H1 (cell line): ENCODE results near the gene MSH2. TPM values are rescaled to one million over a fixed set of nuclear protein-coding genes. Genes with fewer than 3 reads are reported as not detected.

Experiments
- CTCF ChIA-PET: fragments of 300-600 bp; sonication (Branson Sonifier 250); formaldehyde crosslinking; loops from one replicate; lab custom pipeline; 2021; ENCODE audit not compliant: partially characterized antibody; lab: Charles Lee
- POLR2A ChIA-PET: fragments of 300-600 bp; sonication (Branson Sonifier 250); formaldehyde crosslinking; loops from one replicate; lab custom pipeline; 2021; ENCODE audit warnings: inconsistent platforms; ENCODE audit not compliant: partially characterized antibody; lab: Charles Lee
- DNase-seq, 2 experiments: peaks; one replicate each; pipeline versions ENCODE4 v3.0.0 to v3.0.0-alpha.2; 2010 to 2022; ENCODE audit warnings: low spot score in 2 of 2, low read depth in 1 of 2, mixed read lengths in 1 of 2
- FAIRE-seq: peaks from 2 replicates; lab custom pipeline; 2011; peaks lifted over from hg19 to GRCh38; lab: Jason Lieb, UNC
- H2AFZ ChIP-seq: 2 replicates; pipeline ENCODE4 v1.8.1; 2012; ENCODE audit warnings: low read length, inconsistent platforms
- H2AK5ac ChIP-seq: 2 replicates; pipeline ENCODE4 v1.6.1; 2013; ENCODE audit warnings: low read depth, low read length
- H2BK120ac ChIP-seq: replicated peaks from 2 replicates; pipeline ENCODE3; 2013; ENCODE audit warnings: low read depth, low read length, inconsistent platforms
- H2BK12ac ChIP-seq: 2 replicates; pipeline ENCODE4 v1.6.1; 2013; ENCODE audit warnings: low read depth, low read length
- H2BK15ac ChIP-seq: 2 replicates; pipeline ENCODE4 v1.6.1; 2013; ENCODE audit warnings: low read length
- H2BK20ac ChIP-seq: 2 replicates; pipeline ENCODE4 v1.6.1; 2013; ENCODE audit warnings: low read length
- H2BK5ac ChIP-seq: 2 replicates; pipeline ENCODE4 v1.6.1; 2013; ENCODE audit warnings: low read depth, low read length
- H3K14ac ChIP-seq: 2 replicates; pipeline ENCODE4 v1.6.1; 2013; ENCODE audit warnings: inconsistent platforms; ENCODE audit not compliant: insufficient read length
- H3K18ac ChIP-seq: 2 replicates; pipeline ENCODE4 v1.6.1; 2013; ENCODE audit warnings: low read length; ENCODE audit errors: extremely low read depth
- H3K23ac ChIP-seq: 2 replicates; pipeline ENCODE4 v1.6.1; 2013; ENCODE audit warnings: inconsistent platforms; ENCODE audit not compliant: insufficient read length
- H3K23me2 ChIP-seq: 2 replicates; pipeline ENCODE4 v1.6.1; 2013; ENCODE audit warnings: low read depth, low read length
- H3K27ac ChIP-seq: 2 replicates; pipeline ENCODE4 v1.6.1; 2011; ENCODE audit warnings: low read depth, low read length, inconsistent platforms
- H3K27me3 ChIP-seq, 4 experiments: replicated peaks in 1 of 4; 1 replicate in 1 of 4; 2 replicates in 3 of 4; pipeline versions ENCODE4 v1.6.1 to v1.8.1; 2011 to 2013; ENCODE audit warnings: low read length in 3 of 4, mild to moderate bottlenecking in 3 of 4, inconsistent platforms in 2 of 4, mixed read lengths in 2 of 4, moderate library complexity in 1 of 4; ENCODE audit not compliant: control insufficient read depth in 3 of 4, insufficient read depth in 3 of 4; ENCODE audit errors: extremely low read depth in 1 of 4
- H3K36me3 ChIP-seq, 4 experiments: 2 replicates each; pipeline versions ENCODE4 v1.6.1 to v1.8.1; 2011 to 2013; ENCODE audit warnings: mild to moderate bottlenecking in 4 of 4, low read length in 3 of 4, moderate library complexity in 2 of 4, control low read depth in 1 of 4, inconsistent platforms in 1 of 4; ENCODE audit not compliant: insufficient read depth in 4 of 4, control insufficient read depth in 2 of 4
- H3K4ac ChIP-seq: replicated peaks from 2 replicates; pipeline ENCODE3; 2013; ENCODE audit warnings: low read length, low read depth, mixed read lengths, inconsistent platforms; ENCODE audit not compliant: insufficient read length
- H3K4me1 ChIP-seq, 4 experiments: replicated peaks in 1 of 4; 1 replicate in 1 of 4; 2 replicates in 3 of 4; pipeline versions ENCODE4 v1.6.1 to v1.8.1; 2011 to 2013; ENCODE audit warnings: low read length in 3 of 4, inconsistent platforms in 2 of 4, mixed read lengths in 1 of 4; ENCODE audit not compliant: insufficient read depth in 4 of 4, control insufficient read depth in 3 of 4
- H3K4me2 ChIP-seq, 2 experiments: 2 replicates each; pipeline versions ENCODE4 v1.6.1 to v1.8.1; 2011 to 2013; ENCODE audit warnings: low read depth in 2 of 2, low read length in 2 of 2, control low read depth in 1 of 2, inconsistent platforms in 1 of 2, mild to moderate bottlenecking in 1 of 2; ENCODE audit not compliant: insufficient read depth in 1 of 2
- H3K4me3 ChIP-seq, 4 experiments: fragments of 200-600, 300-600 bp in 1 of 4; sonication (generic), shearing (Covaris generic), sonication (Bioruptor Twin) in 1 of 4; 2 replicates each; pipeline versions ENCODE4 v1.5.1 to v1.8.1; 2011 to 2016; ENCODE audit warnings: low read length in 4 of 4, low read depth in 3 of 4, control low read depth in 2 of 4, inconsistent platforms in 2 of 4, mild to moderate bottlenecking in 2 of 4, mixed read lengths in 1 of 4, moderate library complexity in 1 of 4; ENCODE audit not compliant: insufficient read depth in 2 of 4; ENCODE audit errors: extremely low read depth in 1 of 4
- H3K56ac ChIP-seq: replicated peaks from 2 replicates; pipeline ENCODE3; 2013; ENCODE audit warnings: low read depth, mild to moderate bottlenecking, mixed read lengths, low read length, inconsistent platforms; ENCODE audit not compliant: insufficient read length
- H3K79me1 ChIP-seq: 2 replicates; pipeline ENCODE4 v1.6.1; 2013; ENCODE audit warnings: low read depth, low read length, control low read depth
- H3K79me2 ChIP-seq, 2 experiments: 2 replicates each; pipeline versions ENCODE4 v1.6.1 to v1.8.1; 2012 to 2013; ENCODE audit warnings: low read length in 2 of 2, mild to moderate bottlenecking in 2 of 2, inconsistent platforms in 1 of 2; ENCODE audit not compliant: insufficient read depth in 2 of 2, control insufficient read depth in 1 of 2
- H3K9ac ChIP-seq, 4 experiments: replicated peaks in 1 of 4; 1 replicate in 1 of 4; 2 replicates in 3 of 4; pipeline versions ENCODE4 v1.6.1 to v1.8.1; 2011 to 2013; ENCODE audit warnings: low read depth in 3 of 4, low read length in 3 of 4, control low read depth in 2 of 4, mild to moderate bottlenecking in 2 of 4, moderate library complexity in 2 of 4, inconsistent platforms in 1 of 4; ENCODE audit errors: extremely low read depth in 1 of 4
- H3K9me3 ChIP-seq, 2 experiments: 2 replicates each; pipeline versions ENCODE4 v1.6.1 to v1.8.1; 2012 to 2013; ENCODE audit warnings: mild to moderate bottlenecking in 2 of 2, moderate library complexity in 2 of 2, control low read depth in 1 of 2, inconsistent platforms in 1 of 2, low read depth in 1 of 2, low read length in 1 of 2, mixed read lengths in 1 of 2; ENCODE audit not compliant: insufficient read depth in 2 of 2
- H4K20me1 ChIP-seq, 2 experiments: replicated peaks in 1 of 2; 2 replicates each; pipeline versions ENCODE3 to v1.8.1; 2011 to 2013; ENCODE audit warnings: inconsistent platforms in 2 of 2, low read length in 2 of 2, mild to moderate bottlenecking in 1 of 2; ENCODE audit not compliant: insufficient read depth in 2 of 2, control insufficient read depth in 1 of 2
- H4K5ac ChIP-seq: 2 replicates; pipeline ENCODE4 v1.6.1; 2013; ENCODE audit warnings: low read length, low read depth, mixed read lengths, inconsistent platforms; ENCODE audit not compliant: insufficient read length
- H4K8ac ChIP-seq: 2 replicates; pipeline ENCODE4 v1.8.0; 2013; ENCODE audit warnings: mild to moderate bottlenecking, moderate library complexity, low read length, inconsistent platforms; ENCODE audit not compliant: insufficient read depth; ENCODE audit errors: extremely low read depth
- H4K91ac ChIP-seq: replicated peaks from 2 replicates; pipeline ENCODE3; 2013; ENCODE audit warnings: low read length, mixed read lengths, inconsistent platforms; ENCODE audit not compliant: insufficient read length
- ASH2L ChIP-seq: fragments of 200-600, 300-600 bp; sonication (generic); IDR thresholded peaks from one replicate; pipeline ENCODE4 v1.7.1; 2017; ENCODE audit warnings: low read length
- ATF3 ChIP-seq: IDR thresholded peaks from 2 replicates; pipeline ENCODE4 v1.6.1; 2011; ENCODE audit warnings: low read depth, mild to moderate bottlenecking, low read length; ENCODE audit not compliant: insufficient read depth
- BCL11A ChIP-seq, 2 experiments: IDR thresholded peaks; one replicate each; pipeline ENCODE4 v1.6.1; 2011; ENCODE audit warnings: low read depth in 2 of 2, low read length in 2 of 2, mild to moderate bottlenecking in 2 of 2
- CHD2 ChIP-seq: IDR thresholded peaks from 2 replicates; pipeline ENCODE4 v1.6.1; 2012; ENCODE audit warnings: low read length, improper control_type of control experiment
- E2F6 ChIP-seq: IDR thresholded peaks from 2 replicates; pipeline ENCODE4 v1.6.1; 2012; ENCODE audit warnings: inconsistent platforms
- FOSL1 ChIP-seq: IDR thresholded peaks from 2 replicates; pipeline ENCODE4 v1.6.1; 2011; ENCODE audit warnings: mild to moderate bottlenecking, low read depth, low read length, moderate library complexity; ENCODE audit not compliant: insufficient read depth
- HDAC2 ChIP-seq, 2 experiments: fragments of 300-600 bp in 1 of 2; sonication (generic) in 1 of 2; IDR thresholded peaks; 2 replicates each; pipeline ENCODE4 v1.6.1; 2011 to 2012; ENCODE audit warnings: low read depth in 2 of 2, low read length in 2 of 2, mild to moderate bottlenecking in 2 of 2, moderate library complexity in 2 of 2, borderline replicate concordance in 1 of 2, inconsistent platforms in 1 of 2
- MAFK ChIP-seq: IDR thresholded peaks from 2 replicates; pipeline ENCODE4 v1.6.1; 2012; ENCODE audit warnings: low read depth, mild to moderate bottlenecking, improper control_type of control experiment, low read length
- NRF1 ChIP-seq: IDR thresholded peaks from 2 replicates; pipeline ENCODE4 v1.6.1; 2011; ENCODE audit warnings: mild to moderate bottlenecking, low read depth, low read length, improper control_type of control experiment
- POLR2A ChIP-seq, 2 experiments: IDR thresholded peaks; 1 replicate in 1 of 2; 2 replicates in 1 of 2; pipeline ENCODE4 v1.6.1; 2011; ENCODE audit warnings: low read depth in 2 of 2, low read length in 2 of 2, mild to moderate bottlenecking in 2 of 2; ENCODE audit errors: control extremely low read depth in 1 of 2
- RNF2 ChIP-seq: fragments of 200-900, 300-1000 bp; sonication (generic); IDR thresholded peaks from 2 replicates; pipeline ENCODE4 v1.7.1; 2016; ENCODE audit warnings: borderline replicate concordance, low read depth, mild to moderate bottlenecking, antibody characterized with exemption, low read length; ENCODE audit not compliant: poor library complexity, severe bottlenecking; ENCODE audit errors: missing control alignments
- SP4 ChIP-seq: IDR thresholded peaks from 2 replicates; pipeline ENCODE4 v1.6.1; 2012; ENCODE audit warnings: low read length, inconsistent platforms
- WGBS, 2 experiments: shearing (Covaris generic) in 1 of 2; methylation state at CpG; one replicate each; pipeline versions ENCODE4 v1.1.6 to v1.1.7; 2013 to 2015; ENCODE audit warnings: low lambda C conversion rate in 2 of 2, mixed read lengths in 2 of 2, inconsistent platforms in 1 of 2, low coverage in 1 of 2, missing lambda C conversion rate in 1 of 2; ENCODE audit not compliant: insufficient replicate concordance in 2 of 2, insufficient coverage in 1 of 2, insufficient read length in 1 of 2; ENCODE audit errors: extremely low coverage in 1 of 2, missing lambda C conversion rate in 1 of 2; 5-methylcytosine and 5-hydroxymethylcytosine counted together
- polyA plus RNA-seq, 7 experiments: library from polyadenylated mRNA; depleted of rRNA in 3 of 7; stranded (reverse) in 5 of 7; unstranded in 2 of 7; fragments of >200 nt in 5 of 7; fragments of 200-250 nt in 2 of 7; gene quantifications; 1 replicate in 5 of 7; 2 replicates in 1 of 7; 4 replicates in 1 of 7; pipeline versions ENCODE4 v1.2.1 to v1.2.3, GENCODE V29; 2011 to 2013; ENCODE audit warnings: missing spikeins in 2 of 7, mixed read lengths in 2 of 7
- total RNA-seq: library from RNA; stranded (reverse); fragmentation: NEBNext Ultra II Directional; extraction: Animal tissue kit (Norgen Biotek cat#: 25700); gene quantifications from 2 replicates; pipeline ENCODE4 v1.2.1, GENCODE V29; 2021

The MSH2 gene
- total and polyA plus RNA-seq, 2 of the 8 experiments (the other 6 are each of a cell fraction or from before 2014, with no cell fraction given), result 64.1 to 228 TPM

GRCh38 chr2:47405757-47406156 is 2.8 kb downstream of the MSH2 start:
- FAIRE-seq, result no peak
- H3K23me2 ChIP-seq, result peaks cover 8% of the 10 kb centered on the region
- 88% methylated on average over 2 of the region's 2 CpGs; no CpG with 5 or more reads in 1 of the 2 experiments for WGBS, 2 experiments
- H3K9ac ChIP-seq, result no peak overlapping the region
- no peak overlapping the region for H2BK120ac ChIP-seq
- H3K23ac ChIP-seq, result no peak overlapping the region
- ChIA-PET POLR2A (interaction anchor here (1.6 to 1.8 kb wide), 3 partner anchors 9 to 22 kb away, joined by 4 to 7 read pairs (median 7); no protein-coding TSS in a partner anchor), CTCF (no interaction called here)
- H2AK5ac ChIP-seq, result no peak overlapping the region
- no peak for DNase-seq
- H3K4me3 ChIP-seq, result peak overlapping the region in 1 of 4 experiments; percentile 44; a peak in 1 of 8 replicates
- peak overlapping the region; percentile 16; a peak in 1 of 4 replicates for H3K4me2 ChIP-seq
- no peak overlapping the region for H2BK5ac ChIP-seq
- peaks cover 3 to 12% (median 7%) of the 10 kb centered on the region in 4 experiments; a peak in 5 of 7 replicates for H3K4me1 ChIP-seq
- H2BK20ac ChIP-seq, result no peak overlapping the region
- H2BK12ac ChIP-seq, result no peak overlapping the region
- H3K14ac ChIP-seq, result no peak overlapping the region
- no peak overlapping the region for H3K4ac ChIP-seq
- peaks cover 0 to 9% of the 10 kb centered on the region in 2 experiments; a peak in 3 of 4 replicates for H3K9me3 ChIP-seq
- H2BK15ac ChIP-seq, result no peak overlapping the region
- peaks cover 4 to 9% of the 10 kb centered on the region in 2 experiments for H4K20me1 ChIP-seq
- H3K27ac ChIP-seq, result no peak overlapping the region
- peaks cover 36 to 68% of the 10 kb centered on the region in 2 experiments for H3K79me2 ChIP-seq
- H3K36me3 ChIP-seq, result peaks cover 2 to 37% (median 19%) of the 10 kb centered on the region in 4 experiments; a peak in 5 of 8 replicates
- no peaks in the 10 kb centered on the region for H3K27me3 ChIP-seq
- H3K18ac ChIP-seq, result no peak overlapping the region
- no peak overlapping the region for H4K5ac ChIP-seq
- H3K79me1 ChIP-seq, result peaks cover 4% of the 10 kb centered on the region; the same call in 1 of the 2 replicates
- no peak overlapping the region for H3K56ac ChIP-seq
- H4K91ac ChIP-seq, result no peak overlapping the region
- H2AFZ ChIP-seq, result no peak overlapping the region
- H4K8ac ChIP-seq, result no peak overlapping the region
- TF ChIP-seq POLR2A (IDR thresholded peaks at IDR 0.05; ENCODE audit: control extremely low read depth in 1 of 2, low read depth in 2 of 2, low read length in 2 of 2), result no peak
- no peak for TF ChIP-seq RNF2
- no peak for TF ChIP-seq ATF3
- no peak for TF ChIP-seq E2F6
- no peak for TF ChIP-seq NRF1
- no peak for TF ChIP-seq MAFK
- no peak for TF ChIP-seq FOSL1
- no peak for TF ChIP-seq ASH2L
- no peak for TF ChIP-seq SP4
- TF ChIP-seq CHD2, result no peak
- no peak for TF ChIP-seq HDAC2 (IDR thresholded peaks at IDR 0.05; ENCODE audit: borderline replicate concordance in 1 of 2, low read depth in 2 of 2, low read length in 2 of 2)
- TF ChIP-seq BCL11A (IDR thresholded peaks at IDR 0.05; ENCODE audit: low read depth in 2 of 2, low read length in 2 of 2), result no peak
